Activated effector memory CD4-positive, alpha-beta T cell treated with Interleukin-2 at 50 U/mL for 16 hours (primary cell): ENCODE measurements around the gene SCUBE3.
A peak's percentile ranks its signal among the peaks of the same experiment; 100 is the strongest.

ENCODE experiments used
- DNase-seq: peaks from one replicate; pipeline ENCODE4 v3.0.0-alpha.2; 2020

SCUBE3 gene

GRCh38 chr6:35214869-35215664 lies 1.3 kb downstream of the SCUBE3 start:
- DNase-seq, result no peak

DNA sequence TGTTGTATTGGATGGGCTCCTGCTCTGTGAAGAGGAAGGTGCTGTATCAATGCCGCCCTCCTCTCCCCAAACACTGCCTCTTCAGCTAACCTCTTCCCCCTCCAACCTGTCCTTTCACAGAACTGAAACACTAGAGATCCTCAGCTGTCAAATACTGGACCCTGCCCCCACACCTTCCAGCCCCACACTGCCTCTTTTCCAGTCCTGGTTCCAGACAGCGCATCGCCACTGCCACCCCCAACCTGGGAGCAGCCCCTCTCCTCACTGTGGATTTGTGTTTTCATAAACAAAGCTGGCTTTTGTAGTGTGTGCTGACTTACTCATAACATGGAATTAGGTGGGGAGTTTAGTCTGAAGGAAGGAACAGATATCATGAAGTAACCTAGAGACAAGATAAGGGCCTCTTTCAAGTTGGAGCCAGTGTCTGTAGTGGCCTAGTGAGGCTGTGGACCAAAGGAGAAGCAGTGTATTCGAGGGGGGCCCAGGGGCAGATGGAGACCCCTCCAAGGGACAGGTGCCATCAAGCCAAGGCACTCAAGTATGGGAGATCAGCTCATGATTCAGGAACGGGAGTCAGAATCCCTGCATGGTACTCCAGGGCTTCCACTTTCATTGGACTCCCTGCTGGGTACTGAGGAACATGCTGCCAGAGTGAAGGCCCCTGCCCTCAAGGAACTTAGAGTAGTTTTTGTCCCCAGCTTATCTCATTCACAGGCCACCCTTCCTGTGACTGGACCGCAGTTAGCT lies 2.1 kb downstream of the SCUBE3 start:
- no peak for DNase-seq

GRCh38 chr6:35216412-35216732 lies 2.6 kb downstream of the SCUBE3 start:
- no peak for DNase-seq

DNA sequence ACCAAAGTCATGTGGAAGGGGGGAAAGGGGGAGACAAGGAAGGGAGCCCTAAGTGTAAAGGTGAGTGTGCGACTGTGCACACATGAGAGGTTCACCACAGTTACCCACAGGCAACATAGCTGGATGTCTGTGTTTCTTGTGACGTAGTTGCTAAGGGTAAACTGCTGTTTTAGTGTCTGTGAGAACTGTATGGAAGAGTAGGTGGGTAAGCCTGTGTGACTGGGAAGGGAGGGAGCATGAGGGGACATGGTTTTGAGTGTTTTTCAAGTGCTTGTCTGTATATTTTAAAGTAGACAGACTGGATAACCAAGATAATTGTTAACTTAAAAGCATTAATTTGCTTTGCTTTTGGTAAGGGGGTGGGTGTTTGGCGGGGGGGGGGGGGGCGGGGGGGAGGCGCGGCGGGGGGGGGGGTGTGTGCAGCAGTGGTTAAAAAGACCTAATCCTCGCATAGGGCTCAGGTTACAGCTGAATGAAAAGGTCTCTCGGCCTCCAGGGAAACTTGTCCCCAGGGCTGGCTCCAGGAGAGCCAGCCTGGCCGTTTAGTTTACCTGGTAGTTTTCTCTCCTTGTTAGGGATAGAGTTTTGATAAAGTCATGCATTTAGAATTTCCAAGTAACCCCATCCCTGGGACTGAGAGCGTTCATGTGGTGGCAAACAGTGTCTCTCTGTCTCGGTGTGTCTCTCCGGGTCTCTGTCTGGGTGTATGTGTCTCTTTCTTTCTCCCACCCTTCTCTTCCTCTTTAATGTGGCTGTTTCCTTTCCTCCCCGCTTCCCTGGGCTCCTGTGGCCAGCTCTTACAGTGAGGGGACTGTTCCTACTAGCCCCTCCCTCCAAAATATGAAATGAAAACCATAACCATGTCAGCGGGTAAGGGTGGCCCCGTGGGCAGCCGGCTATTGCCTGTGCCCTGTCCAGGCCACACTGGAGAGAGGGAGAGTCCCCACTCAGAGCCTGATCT lies 3.4 kb downstream of the SCUBE3 start:
- no peak for DNase-seq

DNA sequence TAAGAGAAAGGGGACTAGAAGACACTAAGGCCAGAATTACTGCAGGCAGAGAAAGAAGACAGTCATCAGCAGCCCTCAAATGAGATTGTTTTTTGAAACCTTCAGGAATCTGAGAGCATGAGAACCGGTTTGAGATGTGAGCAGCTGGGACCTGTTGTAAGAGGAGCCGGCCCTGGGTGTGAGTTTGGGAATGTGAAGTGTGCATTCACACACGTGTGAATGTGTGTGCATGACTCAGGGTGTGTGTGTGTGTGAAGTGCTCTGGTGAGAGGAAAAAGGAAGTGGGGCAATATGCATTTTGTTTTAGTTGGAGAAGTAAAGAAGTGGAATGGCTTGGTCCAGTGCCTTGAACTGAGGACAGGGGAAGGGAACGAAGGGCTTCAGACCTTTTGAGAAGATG lies 4.3 kb downstream of the SCUBE3 start:
- no peak for DNase-seq

GRCh38 chr6:35218456-35218855 lies 4.7 kb downstream of the SCUBE3 start:
- DNase-seq, result no peak

DNA sequence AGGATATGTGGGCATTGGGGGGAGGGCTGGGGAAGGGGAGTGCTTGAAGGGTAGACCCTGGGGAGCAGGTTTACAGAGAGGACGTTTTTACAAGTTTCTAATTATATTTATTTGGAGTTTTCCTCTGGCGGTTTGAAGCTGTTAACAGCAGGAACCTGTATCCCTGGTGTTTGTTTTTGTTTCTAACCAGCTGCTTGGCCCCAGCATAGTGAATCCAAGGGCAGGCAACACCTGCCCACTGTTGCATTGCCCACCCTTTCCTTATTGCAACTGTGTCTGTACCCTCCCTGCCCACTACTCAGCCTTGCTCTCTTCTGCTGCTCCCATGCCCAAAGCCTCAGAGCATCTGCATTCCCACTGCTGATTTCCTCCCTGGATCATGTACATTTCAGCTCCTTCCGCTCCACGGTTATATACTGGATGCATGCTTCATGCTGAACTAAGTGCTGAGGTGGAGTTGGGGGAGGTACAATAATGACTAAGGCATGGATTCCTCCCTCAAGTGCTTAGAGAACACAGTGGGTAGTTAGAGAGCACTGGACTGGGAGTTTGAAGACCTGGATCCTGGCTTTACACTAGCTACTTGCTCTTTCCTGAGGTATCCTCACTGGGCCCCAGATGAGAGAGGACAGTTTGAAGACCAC lies 6.0 kb downstream of the SCUBE3 start:
- no peak for DNase-seq

DNA sequence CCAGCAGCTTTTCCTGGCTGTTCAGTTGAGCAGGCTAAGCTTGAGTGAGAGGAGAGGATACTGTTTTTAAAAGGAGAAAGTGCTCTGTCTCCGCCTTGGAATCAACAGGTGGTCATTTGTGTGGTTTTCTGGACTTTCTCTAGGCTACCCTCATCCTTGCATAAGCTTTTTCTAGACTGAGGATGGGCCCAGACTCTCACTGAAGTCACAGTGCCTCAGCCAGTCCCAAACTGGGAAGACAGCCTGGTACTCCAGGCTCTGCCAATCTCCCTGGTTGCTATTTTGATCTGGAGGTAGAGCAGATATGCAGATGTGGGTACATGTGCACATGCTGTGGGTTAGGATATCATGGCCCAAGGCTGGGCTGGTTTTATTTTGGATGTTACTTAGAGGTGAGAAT lies 7.0 kb downstream of the SCUBE3 start:
- no peak for DNase-seq

DNA sequence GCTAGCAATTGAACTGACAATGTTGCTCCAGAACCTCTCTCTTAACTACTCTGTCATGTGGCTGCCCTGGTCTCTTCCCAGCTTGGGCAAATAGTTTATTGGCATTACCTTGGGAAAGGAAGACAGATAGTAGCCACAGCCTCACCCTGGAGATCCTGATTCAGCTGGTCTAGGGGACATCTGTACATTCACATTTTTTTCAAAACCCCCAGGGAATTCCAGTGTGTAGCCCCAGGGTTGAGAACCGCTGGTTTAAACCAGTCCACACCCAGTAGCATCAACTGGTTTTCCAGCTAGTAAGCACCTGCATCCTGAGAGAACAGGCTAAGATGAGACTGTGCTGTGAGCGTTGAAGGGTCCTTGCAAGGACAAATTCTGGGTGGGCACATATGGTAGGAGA lies 9.6 kb downstream of the SCUBE3 start:
- DNase-seq, result no peak

DNA sequence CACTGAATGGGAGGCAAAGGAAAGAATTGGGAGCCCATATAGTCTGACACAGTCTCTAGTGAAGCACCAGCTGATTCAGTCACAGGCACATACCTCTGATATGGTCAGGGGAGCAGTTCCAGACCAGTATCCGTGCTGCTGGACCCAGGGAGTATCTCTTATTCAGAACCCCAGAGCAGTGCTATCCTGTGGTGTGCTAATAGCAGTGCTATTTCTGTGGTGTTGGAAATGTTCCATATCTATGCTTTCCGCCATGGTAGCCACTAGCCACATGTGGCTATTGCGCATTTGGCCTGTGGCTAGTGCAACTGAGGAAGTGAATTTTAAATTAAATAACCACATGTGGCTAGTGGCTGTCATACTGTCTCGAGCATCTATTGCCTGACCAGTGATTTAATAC lies 11.0 kb downstream of the SCUBE3 start:
- DNase-seq, result no peak

- DNase-seq, result no peak
Measured at GRCh38 chr6:35228481-35228880, 14.7 kb downstream of the SCUBE3 start.

- no peak for DNase-seq
Measured at GRCh38 chr6:35229304-35229703, 15.5 kb downstream of the SCUBE3 start.

- DNase-seq, result no peak
Measured at GRCh38 chr6:35230498-35230897, 16.7 kb downstream of the SCUBE3 start.

GRCh38 chr6:35230950-35231349 lies 17.2 kb downstream of the SCUBE3 start:
- no peak for DNase-seq

DNA sequence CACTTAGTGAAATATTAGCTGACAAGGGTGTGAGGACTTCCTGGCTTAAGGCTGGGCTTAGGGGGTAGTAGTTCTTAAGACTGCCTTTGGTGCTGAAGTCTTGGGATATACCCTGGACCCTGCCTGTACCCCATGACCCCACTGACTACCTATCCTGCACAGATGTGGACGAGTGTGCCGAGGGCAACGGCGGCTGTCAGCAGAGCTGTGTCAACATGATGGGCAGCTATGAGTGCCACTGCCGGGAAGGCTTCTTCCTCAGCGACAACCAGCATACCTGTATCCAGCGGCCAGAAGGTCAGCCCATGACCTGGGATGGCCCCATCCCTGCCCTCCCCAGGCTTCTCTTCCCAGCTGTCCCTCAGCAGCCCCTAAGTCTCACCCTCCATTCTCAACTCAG lies 17.8 kb downstream of the SCUBE3 start:
- DNase-seq, result no peak

GRCh38 chr6:35234901-35235300 lies 21.1 kb downstream of the SCUBE3 start:
- no peak for DNase-seq

DNA sequence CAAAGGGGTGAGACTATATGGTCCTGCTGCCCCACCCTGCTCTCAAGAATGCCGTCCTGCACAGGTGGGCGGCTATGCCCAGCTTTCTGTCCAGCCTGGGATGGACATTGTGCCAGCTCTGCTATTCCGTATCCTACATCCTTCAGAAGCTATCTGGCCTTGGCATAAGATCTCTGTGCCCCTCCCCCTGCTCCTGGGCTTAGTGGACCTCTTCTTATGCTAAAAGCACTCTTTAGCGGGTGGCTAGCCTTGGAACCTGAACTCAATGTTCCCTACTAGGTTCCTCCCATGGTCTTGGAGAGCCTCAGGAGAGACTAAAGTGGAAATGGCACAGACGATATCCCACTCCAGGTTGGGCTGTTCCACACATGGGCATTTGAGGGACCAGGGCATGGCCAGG lies 22.5 kb downstream of the SCUBE3 start:
- DNase-seq, result no peak

- no peak for DNase-seq
Measured at GRCh38 chr6:35237476-35237875, 23.7 kb downstream of the SCUBE3 start.

- DNase-seq, result no peak
Measured at GRCh38 chr6:35238843-35239289, 25.1 kb downstream of the SCUBE3 start.

GRCh38 chr6:35239581-35239980 lies 25.8 kb downstream of the SCUBE3 start:
- DNase-seq, result no peak

- peak; percentile 55 for DNase-seq
Measured at GRCh38 chr6:35240838-35241801, 27.4 kb downstream of the SCUBE3 start.

DNA sequence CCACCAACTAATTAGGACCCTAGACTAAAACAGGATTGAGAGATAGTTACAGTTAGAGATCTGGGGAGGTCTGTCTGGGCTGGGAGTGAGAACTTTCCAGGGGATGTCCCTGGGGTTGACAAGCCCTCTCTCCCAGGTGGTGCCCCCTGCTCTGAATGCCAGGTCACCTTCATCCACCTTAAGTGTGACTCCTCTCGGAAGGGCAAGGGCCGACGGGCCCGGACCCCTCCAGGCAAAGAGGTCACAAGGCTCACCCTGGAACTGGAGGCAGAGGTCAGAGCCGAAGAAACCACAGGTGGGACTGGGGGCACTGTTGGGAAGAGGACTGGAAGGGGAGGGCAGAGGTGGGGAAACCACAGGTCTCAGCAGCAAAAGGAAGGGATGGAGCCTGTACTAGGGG lies 28.7 kb downstream of the SCUBE3 start:
- DNase-seq, result no peak
